Heart left ventricle (tissue), 13 donors: ENCODE data around the gene F7.
"Not testable (repeated sequence)": the region's sequence is repeated elsewhere in the genome, so short reads cannot be mapped to it uniquely, and the experiment has no call there.

Source experiments
- CTCF ChIP-seq, 12 donors: fragments of 200-600 bp; sonication (generic) in 4 of 12; IDR thresholded peaks; one replicate each; pipeline versions ENCODE4 v1.5.0 to v1.8.0; 2018 to 2022; ENCODE audit warnings: antibody characterized with exemption in 12 of 12, mild to moderate bottlenecking in 5 of 12
- POLR2A ChIP-seq, 2 donors: fragments of 450-650 bp; IDR thresholded peaks; one replicate each; pipeline ENCODE4 v1.6.1; 2017; ENCODE audit warnings: antibody characterized with exemption in 2 of 2, mild to moderate bottlenecking in 2 of 2, moderate library complexity in 2 of 2
- donor health status: ischemic (EF 13 %, LVEDD 7.1; RV severe dilation, severe dysfunction).
- donor health status: DM: no; HTN: yes; CAD: no.
- donor health status: DM: no; HTN: no; CAD: no.
- donor health status: ischemic (EF 25% LVEDD 6.9; RV normal size, moderate dysfunction).
- donor health status: ischemic (EF 25% LVEDD 5.7; RV mildly dilated, moderate dysfunction).
- donor health status: ischemic (EF 35%, LVEDD 5.7; RV mildly dilated, moderate dysfunction).
- donor health status: nonischemic (EF 11% LVEDD 7.7; RV severe dilation, severe dysfunction).
- donor health status: DM: yes; HTN: yes; CAD: no.
- donor health status: PGD.
- donor health status: ischemic (EF 29% LVEDD 5.4; RV normal size, mild dysfunction).
- donor health status: nonischemic (EF 23%, LVEDD 6.1; RV moderate dilation, normal function).

- TF ChIP-seq POLR2A, CTCF (IDR thresholded peaks at IDR 0.05): not testable (repeated sequence)
Observed at GRCh38 chr13:113111821-113112220, 6.2 kb downstream of the F7 start.
